Measurements from ENCODE around the gene ZSCAN29. TPM values are rescaled to one million over a fixed set of nuclear protein-coding genes. Genes with fewer than 3 reads are reported as not detected.

The ZSCAN29 gene
- total RNA-seq, 5 donors from 2014 or later (not counting 1 experiment from before 2014, with no cell fraction given) = 16.6 to 38.3 (median 32.2) TPM

- WGBS (ENCODE audit: insufficient coverage) = no CpG with 5 or more reads among the region's 4 CpGs
These were observed 10.0 kb downstream of the ZSCAN29 start for GRCh38 chr15:43360821-43361220.

GRCh38 chr15:43352693-43353382 lies 18.0 kb downstream of the ZSCAN29 start:
- peaks cover 0 to 5% of the 10 kb centered on the region in 2 donors for H3K36me3 ChIP-seq (ENCODE audit: control insufficient read depth in 2 of 2, extremely low read depth in 1 of 2, insufficient read depth in 1 of 2, low read length in 1 of 2)

More at GRCh38 chr15:43360821-43361220, 10.0 kb downstream of the ZSCAN29 start:
- DNase-seq (no peak), ATAC-seq (replicated peaks in 1 of 4) (no peak)
- H3K36me3 ChIP-seq (ENCODE audit: control insufficient read depth in 2 of 2, extremely low read depth in 1 of 2, insufficient read depth in 1 of 2, low read length in 1 of 2) = peaks cover 0 to 13% of the 10 kb centered on the region in 2 donors
- no peak overlapping the region for H3K4me3 ChIP-seq (ENCODE audit: control insufficient read depth in 1 of 2, extremely low read depth in 1 of 2, low read length in 1 of 2)
- Mint-ChIP-seq H3K36me3 (peaks cover 75% of the 10 kb centered on the region), H3K4me1 (peaks cover 0 to 9% (median 0%) of the 10 kb centered on the region in 3 donors), H3K27ac (no peak overlapping the region), H3K4me3 (no peak overlapping the region), H3K27me3 (no peaks in the 10 kb centered on the region), H3K9me3 (peaks cover 20 to 56% (median 53%) of the 10 kb centered on the region in 3 donors)
- ChIA-PET POLR2A (interaction anchor here in 1 of 2 donors (0.6 kb wide), 1 partner anchor 68 kb away, joined by 4 read pairs; no protein-coding TSS in a partner anchor), CTCF (interaction anchor here in 1 of 2 donors (1.2 kb wide), 1 partner anchor 15 kb away, joined by 3 read pairs; no protein-coding TSS in a partner anchor)
- H3K4me1 ChIP-seq (ENCODE audit: control insufficient read depth in 1 of 2, extremely low read depth in 1 of 2, insufficient read depth in 2 of 2, low read length in 2 of 2) = no peaks in the 10 kb centered on the region
- H3K9me3 ChIP-seq = peaks cover 13% of the 10 kb centered on the region
- H3K27me3 ChIP-seq (replicated peaks in 1 of 2; ENCODE audit: control insufficient read depth in 2 of 2, extremely low read depth in 1 of 2, insufficient read depth in 2 of 2, low read length in 1 of 2) = no peaks in the 10 kb centered on the region
- no peak overlapping the region for H3K27ac ChIP-seq (ENCODE audit: low read length)

GRCh38 chr15:43347114-43347513 lies 23.7 kb downstream of the ZSCAN29 start:
- H3K4me1 ChIP-seq (ENCODE audit: control insufficient read depth in 1 of 2, extremely low read depth in 1 of 2, insufficient read depth in 2 of 2, low read length in 2 of 2) = no peaks in the 10 kb centered on the region
- Mint-ChIP-seq H3K36me3 (peaks cover 42% of the 10 kb centered on the region), H3K9me3 (no peaks in the 10 kb centered on the region), H3K27me3 (no peaks in the 10 kb centered on the region), H3K4me3 (no peak overlapping the region), H3K4me1 (no peaks in the 10 kb centered on the region), H3K27ac (no peak overlapping the region)
- 83% methylated on average over 1 of the region's 3 CpGs for WGBS (ENCODE audit: insufficient coverage)
- H3K36me3 ChIP-seq (ENCODE audit: control insufficient read depth in 2 of 2, extremely low read depth in 1 of 2, insufficient read depth in 1 of 2, low read length in 1 of 2) = peaks cover 3 to 10% of the 10 kb centered on the region in 2 donors
- ChIA-PET POLR2A (no interaction called here), CTCF (interaction anchor here in 1 of 2 donors (0.6 kb wide), 1 partner anchor 1972 kb away, joined by 5 read pairs; no protein-coding TSS in a partner anchor)
- DNase-seq (no peak), ATAC-seq (replicated peaks in 1 of 4) (no peak)
- no peaks in the 10 kb centered on the region for H3K9me3 ChIP-seq
- H3K27ac ChIP-seq (ENCODE audit: low read length) = no peak overlapping the region
- no peaks in the 10 kb centered on the region for H3K27me3 ChIP-seq (replicated peaks in 1 of 2; ENCODE audit: control insufficient read depth in 2 of 2, extremely low read depth in 1 of 2, insufficient read depth in 2 of 2, low read length in 1 of 2)
- no peak overlapping the region for H3K4me3 ChIP-seq (ENCODE audit: control insufficient read depth in 1 of 2, extremely low read depth in 1 of 2, low read length in 1 of 2)

More at GRCh38 chr15:43352693-43353382, 18.0 kb downstream of the ZSCAN29 start:
- peak overlapping the region in 1 of 2 donors; percentile 49 for H3K27ac Mint-ChIP-seq
- H3K27me3 ChIP-seq (replicated peaks in 1 of 2; ENCODE audit: control insufficient read depth in 2 of 2, extremely low read depth in 1 of 2, insufficient read depth in 2 of 2, low read length in 1 of 2) = no peaks in the 10 kb centered on the region
- H3K4me1 ChIP-seq (ENCODE audit: control insufficient read depth in 1 of 2, extremely low read depth in 1 of 2, insufficient read depth in 2 of 2, low read length in 2 of 2) = peaks cover 6% of the 10 kb centered on the region in 2 experiments
- POLR2A ChIA-PET = no interaction called here
- CTCF ChIA-PET = no interaction called here
- H3K27me3 Mint-ChIP-seq = no peaks in the 10 kb centered on the region
- no peak overlapping the region for H3K4me3 ChIP-seq (ENCODE audit: control insufficient read depth in 1 of 2, extremely low read depth in 1 of 2, low read length in 1 of 2)
- H3K4me3 Mint-ChIP-seq = no peak overlapping the region
- H3K27ac ChIP-seq (ENCODE audit: low read length) = no peak overlapping the region
- peaks cover 43% of the 10 kb centered on the region for H3K36me3 Mint-ChIP-seq
- WGBS (ENCODE audit: insufficient coverage) = no CpG with 5 or more reads among the region's 2 CpGs
- H3K4me1 Mint-ChIP-seq = peaks cover 16 to 34% (median 18%) of the 10 kb centered on the region in 3 donors
- no peak for DNase-seq
- no peak for ATAC-seq (replicated peaks in 1 of 4)
- H3K9me3 Mint-ChIP-seq = peaks cover 0 to 4% (median 1%) of the 10 kb centered on the region in 3 donors
- no peaks in the 10 kb centered on the region for H3K9me3 ChIP-seq

- 100% methylated on average over 1 of the region's 2 CpGs for WGBS (ENCODE audit: insufficient coverage)
These were observed 24.5 kb downstream of the ZSCAN29 start for GRCh38 chr15:43346305-43346704.

GRCh38 chr15:43330780-43331087 lies 40.1 kb downstream of the ZSCAN29 start:
- peak overlapping the region; percentile 94 for H3K27ac ChIP-seq (ENCODE audit: low read length)
- DNase-seq (no peak), ATAC-seq (replicated peaks in 1 of 4) (peak; percentile 7 to 15 (median 12))
- Mint-ChIP-seq H3K4me3 (peak overlapping the region; percentile 92 to 96 (median 95)), H3K36me3 (peaks cover 33% of the 10 kb centered on the region), H3K9me3 (no peaks in the 10 kb centered on the region), H3K4me1 (peaks cover 30 to 47% (median 39%) of the 10 kb centered on the region in 3 donors), H3K27ac (peak overlapping the region; percentile 94 to 99), H3K27me3 (no peaks in the 10 kb centered on the region)
- 0% methylated on average over 4 of the region's 7 CpGs for WGBS (ENCODE audit: insufficient coverage)
- H3K36me3 ChIP-seq (ENCODE audit: control insufficient read depth in 2 of 2, extremely low read depth in 1 of 2, insufficient read depth in 1 of 2, low read length in 1 of 2) = peaks cover 0 to 5% of the 10 kb centered on the region in 2 donors
- no peaks in the 10 kb centered on the region for H3K27me3 ChIP-seq (replicated peaks in 1 of 2; ENCODE audit: control insufficient read depth in 2 of 2, extremely low read depth in 1 of 2, insufficient read depth in 2 of 2, low read length in 1 of 2)
- CTCF ChIA-PET = no interaction called here
- no peaks in the 10 kb centered on the region for H3K9me3 ChIP-seq
- POLR2A ChIA-PET = no interaction called here
- H3K4me3 ChIP-seq (ENCODE audit: control insufficient read depth in 1 of 2, extremely low read depth in 1 of 2, low read length in 1 of 2) = peak overlapping the region; percentile 92
- H3K4me1 ChIP-seq (ENCODE audit: control insufficient read depth in 1 of 2, extremely low read depth in 1 of 2, insufficient read depth in 2 of 2, low read length in 2 of 2) = peaks cover 12 to 21% of the 10 kb centered on the region in 2 experiments

More at GRCh38 chr15:43346305-43346704, 24.5 kb downstream of the ZSCAN29 start:
- no peak overlapping the region for H3K4me3 Mint-ChIP-seq
- Histone ChIP-seq H3K4me1 (ENCODE audit: control insufficient read depth in 1 of 2, extremely low read depth in 1 of 2, insufficient read depth in 2 of 2, low read length in 2 of 2) (no peaks in the 10 kb centered on the region), H3K27ac (ENCODE audit: low read length) (no peak overlapping the region), H3K27me3 (replicated peaks in 1 of 2; ENCODE audit: control insufficient read depth in 2 of 2, extremely low read depth in 1 of 2, insufficient read depth in 2 of 2, low read length in 1 of 2) (no peaks in the 10 kb centered on the region), H3K9me3 (no peaks in the 10 kb centered on the region), H3K36me3 (ENCODE audit: control insufficient read depth in 2 of 2, extremely low read depth in 1 of 2, insufficient read depth in 1 of 2, low read length in 1 of 2) (peaks cover 3 to 13% of the 10 kb centered on the region in 2 donors), H3K4me3 (ENCODE audit: control insufficient read depth in 1 of 2, extremely low read depth in 1 of 2, low read length in 1 of 2) (no peak overlapping the region)
- H3K27ac Mint-ChIP-seq = no peak overlapping the region
- ChIA-PET POLR2A (no interaction called here), CTCF (no interaction called here)
- DNase-seq (no peak), ATAC-seq (replicated peaks in 1 of 4) (no peak)
- peaks cover 36% of the 10 kb centered on the region for H3K36me3 Mint-ChIP-seq
- no peaks in the 10 kb centered on the region for H3K27me3 Mint-ChIP-seq
- H3K4me1 Mint-ChIP-seq = no peaks in the 10 kb centered on the region
- H3K9me3 Mint-ChIP-seq = no peaks in the 10 kb centered on the region

- under 1% methylated on average over 85 of the region's 86 CpGs for WGBS (ENCODE audit: insufficient coverage)
- no peaks in the 10 kb centered on the region for H3K27me3 ChIP-seq (replicated peaks in 1 of 2; ENCODE audit: control insufficient read depth in 2 of 2, extremely low read depth in 1 of 2, insufficient read depth in 2 of 2, low read length in 1 of 2)
- H3K27ac Mint-ChIP-seq = peak within 1 kb of the TSS; percentile 94 to 99
- no peaks in the 10 kb centered on the region for H3K9me3 Mint-ChIP-seq
- H3K4me3 ChIP-seq (ENCODE audit: control insufficient read depth in 1 of 2, extremely low read depth in 1 of 2, low read length in 1 of 2) = peak within 1 kb of the TSS; percentile 92
- DNase-seq (peak; percentile 77 to 96 (median 92)), ATAC-seq (replicated peaks in 1 of 4) (peak; percentile 85 to 89 (median 87))
- peaks cover 29% of the 10 kb centered on the region for H3K36me3 Mint-ChIP-seq
- ChIA-PET POLR2A (interaction anchor here in 1 of 2 donors (1.0 kb wide), 1 partner anchor 224 kb away, joined by 3 read pairs; no protein-coding TSS in a partner anchor), CTCF (no interaction called here)
- H3K4me3 Mint-ChIP-seq = peak within 1 kb of the TSS; percentile 92 to 96 (median 95)
- H3K27me3 Mint-ChIP-seq = no peaks in the 10 kb centered on the region
- peaks cover 12 to 21% of the 10 kb centered on the region in 2 experiments for H3K4me1 ChIP-seq (ENCODE audit: control insufficient read depth in 1 of 2, extremely low read depth in 1 of 2, insufficient read depth in 2 of 2, low read length in 2 of 2)
- peaks cover 0 to 5% of the 10 kb centered on the region in 2 donors for H3K36me3 ChIP-seq (ENCODE audit: control insufficient read depth in 2 of 2, extremely low read depth in 1 of 2, insufficient read depth in 1 of 2, low read length in 1 of 2)
- H3K9me3 ChIP-seq = no peaks in the 10 kb centered on the region
- H3K27ac ChIP-seq (ENCODE audit: low read length) = peak within 1 kb of the TSS; percentile 94
- peaks cover 30 to 49% (median 39%) of the 10 kb centered on the region in 3 donors for H3K4me1 Mint-ChIP-seq
These were observed 40.7 kb downstream of the ZSCAN29 start, which contains the start of gene LCMT2 for GRCh38 chr15:43329960-43330779. Gene LCMT2, minus strand, starts transcription at chr15:43330573. Its CDS starts 84 bp downstream, at chr15:43330489.
